Measurements from ENCODE around the gene TRIM71.

Gene TRIM71

DNA sequence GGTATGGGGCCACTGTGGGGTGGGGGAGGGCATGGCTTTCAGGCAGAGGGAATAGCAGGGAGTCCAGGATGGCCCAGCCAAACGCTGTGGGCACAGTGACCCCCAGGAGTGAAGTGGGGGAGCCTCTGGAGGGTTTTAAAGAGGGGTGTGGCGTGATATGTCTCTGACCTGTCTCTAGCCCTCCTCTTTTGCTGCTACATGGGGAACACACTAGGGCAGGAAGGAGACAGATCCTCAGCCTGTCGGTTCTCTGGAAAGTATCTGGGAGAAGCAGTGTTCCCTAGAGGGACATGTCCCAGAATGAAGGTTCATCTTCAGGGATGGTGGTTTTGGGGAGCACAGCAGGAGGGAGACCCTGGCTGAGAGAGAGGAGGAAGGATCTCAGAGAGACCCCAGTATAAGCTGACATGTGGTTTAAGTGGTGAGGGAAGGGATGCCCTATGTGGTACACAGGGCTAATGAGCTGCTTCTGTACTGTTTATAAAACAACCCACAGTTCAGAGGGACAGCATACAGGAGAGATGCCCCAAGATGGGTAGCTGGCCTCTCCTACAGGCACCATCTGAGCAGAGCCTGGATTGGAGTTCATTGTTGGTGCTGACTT is 37.7 kb downstream of the TRIM71 start:
- in situ Hi-C loops (cut with HindIII; ENCODE audit: low sequenced_read_pairs) = no loop called here
- no peak overlapping the region for H3K4me3 ChIP-seq (ENCODE audit: low read depth, low read length)
- TF ChIP-seq, protein P1, sequence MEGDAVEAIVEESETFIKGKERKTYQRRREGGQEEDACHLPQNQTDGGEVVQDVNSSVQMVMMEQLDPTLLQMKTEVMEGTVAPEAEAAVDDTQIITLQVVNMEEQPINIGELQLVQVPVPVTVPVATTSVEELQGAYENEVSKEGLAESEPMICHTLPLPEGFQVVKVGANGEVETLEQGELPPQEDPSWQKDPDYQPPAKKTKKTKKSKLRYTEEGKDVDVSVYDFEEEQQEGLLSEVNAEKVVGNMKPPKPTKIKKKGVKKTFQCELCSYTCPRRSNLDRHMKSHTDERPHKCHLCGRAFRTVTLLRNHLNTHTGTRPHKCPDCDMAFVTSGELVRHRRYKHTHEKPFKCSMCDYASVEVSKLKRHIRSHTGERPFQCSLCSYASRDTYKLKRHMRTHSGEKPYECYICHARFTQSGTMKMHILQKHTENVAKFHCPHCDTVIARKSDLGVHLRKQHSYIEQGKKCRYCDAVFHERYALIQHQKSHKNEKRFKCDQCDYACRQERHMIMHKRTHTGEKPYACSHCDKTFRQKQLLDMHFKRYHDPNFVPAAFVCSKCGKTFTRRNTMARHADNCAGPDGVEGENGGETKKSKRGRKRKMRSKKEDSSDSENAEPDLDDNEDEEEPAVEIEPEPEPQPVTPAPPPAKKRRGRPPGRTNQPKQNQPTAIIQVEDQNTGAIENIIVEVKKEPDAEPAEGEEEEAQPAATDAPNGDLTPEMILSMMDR (IDR thresholded peaks at IDR 0.05; ENCODE audit: low read depth, low read length, missing control alignments) = no peak
- DNase-seq (ENCODE audit: low read depth) = no peak

DNA sequence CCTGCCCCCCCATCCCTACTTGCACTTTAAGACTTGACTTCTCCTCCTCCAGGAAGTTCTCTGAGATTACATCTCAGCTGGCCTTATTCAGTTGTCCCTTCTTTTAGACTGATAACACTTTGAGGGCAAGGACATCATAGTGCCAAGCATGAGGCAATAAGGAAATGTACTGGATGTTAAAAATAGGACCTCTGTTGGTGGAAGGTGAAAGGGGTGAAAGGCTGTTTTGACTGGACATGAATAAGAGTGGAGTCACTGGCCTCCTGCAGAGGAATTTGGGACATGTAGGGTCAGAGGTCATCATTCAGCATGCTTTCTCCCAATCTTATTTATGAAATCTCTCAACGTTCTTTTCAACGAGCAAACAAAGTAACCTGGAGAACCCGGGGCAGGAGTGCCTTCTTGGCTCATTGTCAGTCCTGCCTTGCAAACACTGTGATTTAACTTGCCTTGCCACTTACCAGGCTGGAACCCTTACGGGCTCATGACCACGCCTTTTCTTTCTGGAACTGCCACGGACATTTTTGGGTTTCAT is 38.6 kb downstream of the TRIM71 start:
- no peak for DNase-seq (ENCODE audit: low read depth)
- no peak overlapping the region for H3K4me3 ChIP-seq (ENCODE audit: low read depth, low read length)
- in situ Hi-C loops (cut with HindIII; ENCODE audit: low sequenced_read_pairs) = no loop called here
- TF ChIP-seq, protein P1 (IDR thresholded peaks at IDR 0.05; ENCODE audit: low read depth, low read length, missing control alignments) = no peak

GRCh38 chr3:32856901-32857507 is 39.2 kb downstream of the TRIM71 start:
- in situ Hi-C loops (cut with HindIII; ENCODE audit: low sequenced_read_pairs) = no loop called here
- no peak overlapping the region for H3K4me3 ChIP-seq (ENCODE audit: low read depth, low read length)
- TF ChIP-seq, protein P1 (IDR thresholded peaks at IDR 0.05; ENCODE audit: low read depth, low read length, missing control alignments) = no peak
- no peak for DNase-seq (ENCODE audit: low read depth)

GRCh38 chr3:32857921-32858320 is 40.1 kb downstream of the TRIM71 start:
- TF ChIP-seq, protein P1 (IDR thresholded peaks at IDR 0.05; ENCODE audit: low read depth, low read length, missing control alignments) = no peak
- in situ Hi-C loops (cut with HindIII; ENCODE audit: low sequenced_read_pairs) = no loop called here
- no peak for DNase-seq (ENCODE audit: low read depth)
- H3K4me3 ChIP-seq (ENCODE audit: low read depth, low read length) = no peak overlapping the region

DNA sequence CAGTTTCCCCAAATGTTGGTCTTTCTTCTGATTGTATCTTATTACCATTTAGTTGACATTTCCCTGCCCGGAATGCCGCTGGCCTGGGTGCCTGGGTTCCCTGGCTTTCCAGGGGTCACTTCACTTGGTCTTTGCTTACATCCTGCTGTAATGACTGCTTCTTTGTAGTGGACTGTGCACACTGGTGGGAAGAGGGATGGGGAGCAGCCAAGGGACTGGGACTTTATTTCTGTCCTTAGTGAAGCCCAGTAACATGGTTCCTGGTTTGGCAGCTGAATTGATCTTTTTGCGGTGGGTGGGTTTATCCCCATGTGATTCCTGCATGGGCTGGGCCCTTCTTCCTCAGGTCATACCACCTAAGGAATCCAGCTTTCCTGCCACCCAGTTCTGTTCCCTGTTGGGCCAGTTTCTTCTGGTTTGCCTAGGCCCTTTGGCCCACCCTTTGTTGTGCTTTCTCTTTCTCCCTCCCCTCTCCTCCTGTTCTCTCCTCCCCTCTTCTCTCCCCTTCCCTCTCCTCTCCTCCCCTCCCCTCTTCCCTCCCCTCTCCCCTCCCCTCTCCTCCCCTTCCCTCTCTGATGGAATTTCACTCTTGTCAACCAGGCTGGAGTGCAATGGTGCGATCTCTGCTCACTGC is 41.9 kb downstream of the TRIM71 start:
- no peak for DNase-seq (ENCODE audit: low read depth)
- TF ChIP-seq, protein P1 (IDR thresholded peaks at IDR 0.05; ENCODE audit: low read depth, low read length, missing control alignments) = no peak
- in situ Hi-C loops (cut with HindIII; ENCODE audit: low sequenced_read_pairs) = no loop called here
- no peak overlapping the region for H3K4me3 ChIP-seq (ENCODE audit: low read depth, low read length)

GRCh38 chr3:32860499-32860898 is 42.7 kb downstream of the TRIM71 start:
- in situ Hi-C loops (cut with HindIII; ENCODE audit: low sequenced_read_pairs) = no loop called here
- no peak for DNase-seq (ENCODE audit: low read depth)
- TF ChIP-seq, protein P1 (IDR thresholded peaks at IDR 0.05; ENCODE audit: low read depth, low read length, missing control alignments) = no peak
- no peak overlapping the region for H3K4me3 ChIP-seq (ENCODE audit: low read depth, low read length)

All from astrocyte of the cerebellum (primary cell).